GM19397 (cell line): ENCODE results near the gene IL1RAPL1.

ENCODE experiments used
- ATAC-seq: cut with Tn5 transposase; IDR thresholded peaks from one replicate; pipeline ENCODE4 v1.9.1; 2021; ENCODE audit warnings: mild to moderate bottlenecking, moderate library complexity; ENCODE audit not compliant: unreplicated experiment

Gene IL1RAPL1

GRCh38 chrX:28946846-28947245 is 359.6 kb downstream of the IL1RAPL1 start:
- no peak for ATAC-seq

- no peak for ATAC-seq
These were observed 372.8 kb downstream of the IL1RAPL1 start for GRCh38 chrX:28960063-28960462.

- ATAC-seq = no peak
These were observed 379.1 kb downstream of the IL1RAPL1 start for GRCh38 chrX:28966331-28966730.

- no peak for ATAC-seq
These were observed 381.9 kb downstream of the IL1RAPL1 start for GRCh38 chrX:28969126-28969525.

GRCh38 chrX:28979877-28980276 is 392.6 kb downstream of the IL1RAPL1 start:
- no peak for ATAC-seq

GRCh38 chrX:28981952-28982351 is 394.7 kb downstream of the IL1RAPL1 start:
- ATAC-seq = no peak

GRCh38 chrX:28988246-28988645 is 401.0 kb downstream of the IL1RAPL1 start:
- ATAC-seq = no peak

- ATAC-seq = no peak
These were observed 410.6 kb downstream of the IL1RAPL1 start for GRCh38 chrX:28997706-28998463.

GRCh38 chrX:28998609-28999135 is 411.4 kb downstream of the IL1RAPL1 start:
- ATAC-seq = no peak

- ATAC-seq = no peak
These were observed 425.6 kb downstream of the IL1RAPL1 start for GRCh38 chrX:29012867-29013266.

- no peak for ATAC-seq
These were observed 436.0 kb downstream of the IL1RAPL1 start for GRCh38 chrX:29023207-29023606.

- no peak for ATAC-seq
These were observed 437.6 kb downstream of the IL1RAPL1 start for GRCh38 chrX:29024871-29025270.

GRCh38 chrX:29039501-29039900 is 452.3 kb downstream of the IL1RAPL1 start:
- ATAC-seq = no peak

GRCh38 chrX:29040160-29040559 is 452.9 kb downstream of the IL1RAPL1 start:
- ATAC-seq = no peak

- no peak for ATAC-seq
These were observed 455.1 kb downstream of the IL1RAPL1 start for GRCh38 chrX:29042341-29042740.

- ATAC-seq = no peak
These were observed 456.5 kb downstream of the IL1RAPL1 start for GRCh38 chrX:29043746-29044145.

GRCh38 chrX:29044423-29045184 is 457.4 kb downstream of the IL1RAPL1 start:
- ATAC-seq = no peak

- no peak for ATAC-seq
These were observed 478.2 kb downstream of the IL1RAPL1 start for GRCh38 chrX:29065477-29065876.

- ATAC-seq = no peak
These were observed 479.3 kb downstream of the IL1RAPL1 start for GRCh38 chrX:29066516-29066915.

GRCh38 chrX:29067351-29067750 is 480.1 kb downstream of the IL1RAPL1 start:
- ATAC-seq = no peak

GRCh38 chrX:29071525-29072320 is 484.5 kb downstream of the IL1RAPL1 start:
- ATAC-seq = no peak
